NCI-H82 (cell line): ENCODE results near the gene ETV7.

ENCODE experiments used
- DNase-seq: peaks from one replicate; lab custom pipeline; 2025; lab: John Stamatoyannopoulos, UW

Gene ETV7

GRCh38 chr6:36383606-36384005, 3.9 kb downstream of the ETV7 start:
- no peak for DNase-seq

GRCh38 chr6:36382976-36383375, 4.5 kb downstream of the ETV7 start:
- DNase-seq, result no peak

- peak; percentile 58 for DNase-seq
Observed at GRCh38 chr6:36381502-36382389, 5.7 kb downstream of the ETV7 start.

- no peak for DNase-seq
Observed at GRCh38 chr6:36380166-36380565, 7.3 kb downstream of the ETV7 start.

GRCh38 chr6:36378936-36379335, 8.5 kb downstream of the ETV7 start:
- no peak for DNase-seq

GRCh38 chr6:36378243-36378920, 9.1 kb downstream of the ETV7 start:
- no peak for DNase-seq

GRCh38 chr6:36377594-36377993, 9.9 kb downstream of the ETV7 start:
- no peak for DNase-seq

GRCh38 chr6:36376742-36377141, 10.7 kb downstream of the ETV7 start:
- DNase-seq, result no peak

- no peak for DNase-seq
Observed at GRCh38 chr6:36376183-36376582, 11.3 kb downstream of the ETV7 start.

- no peak for DNase-seq
Observed at GRCh38 chr6:36375644-36376155, 11.8 kb downstream of the ETV7 start.

- no peak for DNase-seq
Observed at GRCh38 chr6:36374972-36375371, 12.5 kb downstream of the ETV7 start.

GRCh38 chr6:36374194-36374593, 13.3 kb downstream of the ETV7 start:
- no peak for DNase-seq

- no peak for DNase-seq
Observed at GRCh38 chr6:36373368-36374019, 14.0 kb downstream of the ETV7 start.

GRCh38 chr6:36372088-36372487, 15.4 kb downstream of the ETV7 start:
- DNase-seq, result no peak

- DNase-seq, result no peak
Observed at GRCh38 chr6:36371211-36371610, 16.3 kb downstream of the ETV7 start.

GRCh38 chr6:36370638-36371037, 16.8 kb downstream of the ETV7 start:
- no peak for DNase-seq

GRCh38 chr6:36368921-36369865, 18.3 kb downstream of the ETV7 start:
- peak; percentile 75 for DNase-seq

- DNase-seq, result no peak
Observed at GRCh38 chr6:36368421-36368820, 19.0 kb downstream of the ETV7 start.

GRCh38 chr6:36367743-36368142, 19.7 kb downstream of the ETV7 start:
- no peak for DNase-seq

- DNase-seq, result no peak
Observed at GRCh38 chr6:36364669-36365479, 22.6 kb downstream of the ETV7 start.
